Astrocyte of the spinal cord (primary cell): ENCODE results near the gene PRR23A.

Experiments used
- DNase-seq: peaks from one replicate; pipeline ENCODE4 v3.0.0; 2011; ENCODE audit warnings: low read depth, low spot score
- H3K4me3 ChIP-seq: 2 replicates; pipeline ENCODE4 v1.5.1; 2011; ENCODE audit warnings: low read depth, mild to moderate bottlenecking, low read length, moderate library complexity
- in situ Hi-C: cut with HindIII; loops from 2 replicates; pipeline ENCODE4 v1.10.0; 2017; ENCODE audit warnings: low sequenced_read_pairs
- TF ChIP-seq, protein P1 (sequence below): IDR thresholded peaks from 2 replicates; pipeline ENCODE4 v1.5.1; 2012; ENCODE audit warnings: low read depth, mild to moderate bottlenecking, low read length, inconsistent platforms

PRR23A gene

DNA sequence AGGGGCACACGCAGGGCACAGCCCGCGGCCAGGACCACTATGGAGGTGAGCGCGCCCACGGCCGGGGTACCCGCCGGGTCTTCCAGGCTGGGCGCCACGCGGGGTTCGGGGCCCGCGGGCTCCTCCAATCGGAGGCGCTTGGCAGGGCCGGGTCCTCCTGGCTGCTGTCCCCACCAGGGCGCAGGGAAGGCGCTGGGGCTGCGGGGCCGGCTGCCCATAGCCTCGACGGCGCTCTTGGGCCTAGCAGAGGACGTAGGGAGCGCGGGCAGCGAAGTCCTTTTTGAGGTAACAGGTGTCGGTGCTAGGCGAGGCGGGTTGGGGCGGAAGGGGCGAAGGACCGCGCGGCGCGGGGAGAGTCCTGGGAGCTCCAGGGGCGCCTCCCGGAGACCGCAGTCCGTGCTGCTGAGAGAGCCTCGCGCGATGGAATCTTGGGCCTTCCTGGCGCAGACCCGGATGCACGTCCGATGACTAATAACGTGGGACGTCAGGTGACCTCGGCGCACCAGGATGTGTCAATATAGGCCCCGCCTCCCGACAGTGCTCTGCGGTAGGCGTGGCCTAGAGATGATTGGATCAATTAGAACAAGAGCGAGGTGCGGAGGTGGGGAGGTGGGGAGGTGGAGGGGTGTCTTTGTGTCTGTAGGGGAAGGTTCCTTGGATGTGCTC is at the start of gene PRR23A:
Gene PRR23A (minus strand): TSS at position 218 of the 666 bp plus-strand sequence. CDS start 0 bp downstream, at position 218.
- H3K4me3 ChIP-seq: no peak within 1 kb of the TSS
- DNase-seq: no peak
- in situ Hi-C loops: no loop called here
- TF ChIP-seq, protein P1, sequence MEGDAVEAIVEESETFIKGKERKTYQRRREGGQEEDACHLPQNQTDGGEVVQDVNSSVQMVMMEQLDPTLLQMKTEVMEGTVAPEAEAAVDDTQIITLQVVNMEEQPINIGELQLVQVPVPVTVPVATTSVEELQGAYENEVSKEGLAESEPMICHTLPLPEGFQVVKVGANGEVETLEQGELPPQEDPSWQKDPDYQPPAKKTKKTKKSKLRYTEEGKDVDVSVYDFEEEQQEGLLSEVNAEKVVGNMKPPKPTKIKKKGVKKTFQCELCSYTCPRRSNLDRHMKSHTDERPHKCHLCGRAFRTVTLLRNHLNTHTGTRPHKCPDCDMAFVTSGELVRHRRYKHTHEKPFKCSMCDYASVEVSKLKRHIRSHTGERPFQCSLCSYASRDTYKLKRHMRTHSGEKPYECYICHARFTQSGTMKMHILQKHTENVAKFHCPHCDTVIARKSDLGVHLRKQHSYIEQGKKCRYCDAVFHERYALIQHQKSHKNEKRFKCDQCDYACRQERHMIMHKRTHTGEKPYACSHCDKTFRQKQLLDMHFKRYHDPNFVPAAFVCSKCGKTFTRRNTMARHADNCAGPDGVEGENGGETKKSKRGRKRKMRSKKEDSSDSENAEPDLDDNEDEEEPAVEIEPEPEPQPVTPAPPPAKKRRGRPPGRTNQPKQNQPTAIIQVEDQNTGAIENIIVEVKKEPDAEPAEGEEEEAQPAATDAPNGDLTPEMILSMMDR: no peak

DNA sequence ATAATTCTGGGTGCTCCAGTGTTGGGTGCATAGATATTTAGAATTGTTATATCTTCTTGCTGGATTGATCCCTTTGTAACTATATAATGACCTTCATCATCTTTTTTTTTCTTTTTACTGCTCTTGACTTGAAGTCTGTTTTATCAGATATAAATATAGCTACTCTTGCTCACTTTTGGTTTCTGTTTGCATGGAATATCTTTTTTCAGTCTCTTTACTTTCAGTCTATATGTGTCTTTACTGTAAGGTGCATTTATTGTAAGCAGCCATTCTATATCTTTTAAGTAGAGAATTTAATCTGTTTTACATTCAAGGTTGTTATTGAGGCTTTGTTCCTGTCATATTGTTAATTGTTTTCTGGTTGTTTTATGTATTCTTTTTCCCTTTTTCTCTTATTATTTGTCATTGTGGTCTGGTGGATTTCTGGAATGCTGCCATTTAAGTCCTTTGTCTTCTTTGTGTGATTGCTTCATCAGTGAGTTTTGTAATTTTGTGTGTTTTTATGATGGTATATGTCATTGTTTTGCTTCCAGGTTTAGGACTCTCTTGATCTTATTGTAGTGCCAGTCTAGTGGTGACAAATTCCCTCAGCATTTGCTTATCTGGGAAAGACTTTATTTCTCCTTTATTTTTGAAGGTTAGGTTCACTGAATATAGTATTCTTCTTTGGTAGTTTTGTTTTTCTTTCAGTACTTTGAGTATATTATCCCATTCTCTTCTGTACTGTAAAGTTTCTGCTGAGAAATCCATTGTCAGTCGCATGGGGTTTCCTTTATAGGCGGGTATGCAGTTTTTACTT is 46.9 kb upstream of the PRR23A start:
- in situ Hi-C loops: no loop called here
- DNase-seq: no peak
- TF ChIP-seq, protein P1: no peak
- no peak overlapping the region for H3K4me3 ChIP-seq

DNA sequence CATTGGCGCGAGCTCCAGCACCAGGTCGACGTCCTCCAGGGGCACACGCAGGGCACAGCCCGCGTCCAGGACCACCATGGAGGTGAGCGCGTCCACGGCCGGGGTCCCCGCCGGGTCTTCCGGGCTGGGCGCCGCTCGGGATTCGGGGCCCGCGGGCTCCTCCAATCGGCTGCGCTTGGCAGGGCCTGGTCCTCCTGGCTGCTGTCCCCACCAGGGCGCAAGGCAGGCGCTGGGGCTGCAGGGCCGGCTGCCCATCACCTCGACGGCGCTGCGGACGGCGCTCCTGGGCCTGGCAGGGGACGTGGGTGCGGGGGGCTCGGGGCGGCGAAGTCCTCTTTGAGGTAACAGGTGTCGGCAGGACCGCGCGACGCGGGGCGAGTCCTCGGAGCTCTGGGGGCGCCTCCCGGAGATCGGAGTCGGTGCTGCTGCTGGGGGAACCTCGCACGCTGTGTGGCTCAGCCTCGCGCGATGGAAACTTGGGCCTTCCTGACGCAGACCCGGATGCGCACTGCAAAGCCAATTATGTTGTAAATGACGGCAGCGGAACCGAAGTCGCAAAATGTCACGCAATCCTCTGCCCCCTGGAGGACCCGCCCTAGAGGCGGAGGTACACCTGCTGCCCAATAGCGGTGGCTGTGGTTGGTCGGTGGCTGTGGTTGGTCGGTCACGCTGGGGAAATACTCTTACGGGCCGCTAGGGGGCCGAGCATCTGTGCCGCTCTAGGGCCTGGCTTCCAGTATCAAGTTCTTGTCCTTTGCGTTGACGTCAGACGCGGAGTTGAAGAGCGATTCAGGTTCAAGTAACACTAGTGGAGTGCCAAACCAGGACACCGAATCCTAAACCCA is 38.5 kb upstream of the PRR23A start, which contains the start of gene PRR23C:
Gene PRR23C (minus strand): TSS at position 527 of the 845 bp plus-strand sequence. CDS start 272 bp downstream, at position 255.
- in situ Hi-C loops: no loop called here
- no peak for DNase-seq
- TF ChIP-seq, protein P1: peak; percentile 9
- H3K4me3 ChIP-seq: no peak within 1 kb of the TSS

DNA sequence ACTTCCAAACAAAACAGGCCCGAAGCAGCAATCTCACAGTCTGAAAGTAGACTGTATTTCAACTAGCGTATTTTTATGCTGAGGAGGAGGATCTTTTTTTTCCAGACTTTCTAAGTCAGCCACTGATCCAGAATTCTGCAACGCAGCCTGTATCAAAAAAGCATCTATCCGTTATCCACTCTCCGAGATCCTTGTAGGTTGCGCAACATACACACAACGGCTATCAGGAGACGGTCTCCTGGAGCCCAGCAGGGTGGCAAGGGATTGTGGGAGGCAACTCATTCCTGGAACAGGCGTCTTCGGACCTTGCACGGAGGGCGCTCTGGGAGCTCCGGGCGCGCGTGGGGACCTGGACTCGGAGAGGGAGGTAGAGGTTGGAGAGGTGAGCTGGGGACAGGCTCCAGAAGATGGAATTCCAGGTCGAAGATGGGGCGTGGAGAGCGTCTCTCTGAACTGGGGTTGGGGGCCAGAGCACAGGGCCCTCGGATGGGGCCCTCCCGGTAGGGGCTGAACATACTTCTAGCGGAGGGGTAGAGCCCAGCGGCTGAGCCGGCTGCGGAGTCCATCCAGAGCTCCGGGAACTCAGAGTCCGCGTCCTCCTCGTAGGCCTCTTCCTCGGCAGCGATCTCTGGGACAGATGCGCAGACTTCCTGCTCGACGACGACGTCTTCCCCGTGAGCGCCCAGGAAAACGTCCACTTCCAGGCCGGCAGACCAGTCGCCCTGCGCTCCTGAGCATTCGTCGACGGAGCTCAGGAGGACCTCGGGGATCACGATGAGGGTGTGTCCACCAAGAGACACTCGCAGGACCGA is 37.7 kb upstream of the PRR23A start:
- no peak for DNase-seq
- in situ Hi-C loops: no loop called here
- no peak overlapping the region for H3K4me3 ChIP-seq
- TF ChIP-seq, protein P1: no peak

DNA sequence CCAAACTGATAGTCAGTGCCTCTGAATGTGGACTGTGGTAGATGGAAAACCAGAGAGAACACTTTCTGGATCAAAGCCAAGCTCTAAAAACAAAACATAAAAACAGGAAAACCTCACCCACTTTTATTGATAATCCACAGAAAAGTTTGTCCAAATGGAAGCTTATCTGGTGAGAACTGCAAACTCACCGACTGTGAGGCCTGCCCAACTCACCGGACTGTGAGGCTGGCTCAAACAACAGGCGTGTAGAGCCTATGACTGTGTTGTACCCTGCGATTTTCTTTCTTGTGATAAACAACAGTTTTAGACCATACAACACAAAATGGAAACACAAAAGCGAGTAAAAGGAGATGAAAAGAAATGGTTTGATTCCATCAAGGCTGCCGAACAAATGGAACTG is 31.4 kb upstream of the PRR23A start:
- in situ Hi-C loops: no loop called here
- TF ChIP-seq, protein P1: no peak
- H3K4me3 ChIP-seq: no peak overlapping the region
- no peak for DNase-seq
